GM12878 (cell line): ENCODE data around the gene RBM43.

Experiments used
- BCL3 ChIP-seq: IDR thresholded peaks from 2 replicates; pipeline ENCODE4 v1.6.1; 2011; ENCODE audit warnings: borderline replicate concordance, low read depth, mild to moderate bottlenecking, moderate library complexity, low read length; ENCODE audit not compliant: insufficient read depth, poor library complexity, severe bottlenecking
- CTCF ChIP-seq, 3 experiments: IDR thresholded peaks in 2 of 3; conservative IDR thresholded peaks in 1 of 3; 2 replicates each; pipeline ENCODE4 v1.5.1; 2011; ENCODE audit warnings: low read depth in 3 of 3, low read length in 3 of 3, mild to moderate bottlenecking in 3 of 3, control low read depth in 2 of 3, moderate library complexity in 2 of 3, inconsistent platforms in 1 of 3, mixed read lengths in 1 of 3; ENCODE audit not compliant: control insufficient read depth in 2 of 3, insufficient read depth in 1 of 3; ENCODE audit errors: extremely low read depth in 1 of 3
- GABPA ChIP-seq: IDR thresholded peaks from 2 replicates; pipeline ENCODE4 v1.6.1; 2014; ENCODE audit warnings: antibody characterized with exemption, low read depth, mild to moderate bottlenecking, inconsistent platforms
- HDAC6 ChIP-seq: fragments of 200-600 bp; sonication (generic); IDR thresholded peaks from one replicate; pipeline ENCODE4 v1.8.0; 2017; ENCODE audit warnings: antibody characterized with exemption; ENCODE audit not compliant: unreplicated experiment
- MAX ChIP-seq: IDR thresholded peaks from 2 replicates; pipeline ENCODE4 v1.6.1; 2012; ENCODE audit warnings: low read depth, low read length, improper control_type of control experiment
- MXI1 ChIP-seq: fragments of 150-350 bp; IDR thresholded peaks from 2 replicates; pipeline ENCODE4 v1.6.1; 2011; ENCODE audit warnings: low read depth, mild to moderate bottlenecking, inconsistent platforms, low read length, improper control_type of control experiment
- MYC ChIP-seq: IDR thresholded peaks from 2 replicates; pipeline ENCODE4 v1.6.1; 2011; ENCODE audit warnings: mild to moderate bottlenecking, low read length, moderate library complexity, inconsistent platforms; ENCODE audit not compliant: insufficient read depth, insufficient replicate concordance, insufficient read length, severe bottlenecking
- POLR2A ChIP-seq: IDR thresholded peaks from 2 replicates; pipeline ENCODE4 v1.6.1; 2011; ENCODE audit warnings: low read depth, mild to moderate bottlenecking, low read length
- RB1 ChIP-seq: fragments of 450-650 bp; formaldehyde crosslinking; IDR thresholded peaks from 2 replicates; pipeline ENCODE4 v1.6.1; 2017; ENCODE audit warnings: mild to moderate bottlenecking, borderline replicate concordance
- REST ChIP-seq: IDR thresholded peaks from 2 replicates; pipeline ENCODE4 v1.6.1; 2012; ENCODE audit warnings: mild to moderate bottlenecking, low read depth, low read length
- SP1 ChIP-seq: IDR thresholded peaks from one replicate; pipeline ENCODE4 v1.6.1; 2011; ENCODE audit warnings: low read depth, low read length
- TARDBP ChIP-seq: IDR thresholded peaks from 2 replicates; pipeline ENCODE4 v1.6.1; 2016; ENCODE audit warnings: borderline replicate concordance
- ZBED1 ChIP-seq: IDR thresholded peaks from 2 replicates; pipeline ENCODE4 v1.6.1; 2016; ENCODE audit warnings: borderline replicate concordance
- ZNF384 ChIP-seq: IDR thresholded peaks from 2 replicates; pipeline ENCODE4 v1.6.1; 2012; ENCODE audit warnings: low read depth, mild to moderate bottlenecking, low read length, improper control_type of control experiment, borderline replicate concordance

GRCh38 chr2:151239624-151240023, 22.0 kb downstream of the RBM43 start:
- no peak for TF ChIP-seq CTCF (IDR thresholded peaks at IDR 0.05 in 2 of 3, conservative IDR thresholded peaks at IDR 0.05 in 1 of 3; ENCODE audit: control insufficient read depth in 2 of 3, extremely low read depth in 1 of 3, insufficient read depth in 1 of 3, low read depth in 3 of 3, low read length in 3 of 3)
- no peak for TF ChIP-seq MAX
- no peak for TF ChIP-seq ZNF384
- no peak for TF ChIP-seq MXI1
- no peak for TF ChIP-seq HDAC6
- no peak for TF ChIP-seq TARDBP
- TF ChIP-seq ZBED1: no peak
- no peak for TF ChIP-seq POLR2A
- no peak for TF ChIP-seq MYC
- no peak for TF ChIP-seq RB1
- no peak for TF ChIP-seq SP1
- no peak for TF ChIP-seq BCL3
- TF ChIP-seq REST: no peak
- no peak for TF ChIP-seq GABPA
